H1 (cell line): ENCODE data around the gene PAPOLA. TPM values are rescaled to one million over a fixed set of nuclear protein-coding genes. Genes with fewer than 3 reads are reported as not detected.

Source experiments
- ATF2 ChIP-seq: IDR thresholded peaks from 2 replicates; pipeline ENCODE4 v1.6.1; 2012; ENCODE audit warnings: low read length, inconsistent platforms
- CHD2 ChIP-seq: IDR thresholded peaks from 2 replicates; pipeline ENCODE4 v1.6.1; 2012; ENCODE audit warnings: low read length, improper control_type of control experiment
- CHD7 ChIP-seq: fragments of 300-600 bp; sonication (generic); IDR thresholded peaks from 2 replicates; pipeline ENCODE4 v1.7.1; 2012; ENCODE audit warnings: low read length, moderate library complexity, mild to moderate bottlenecking, inconsistent platforms; ENCODE audit not compliant: insufficient replicate concordance
- EGR1 ChIP-seq: IDR thresholded peaks from 2 replicates; pipeline ENCODE4 v1.6.1; 2011; ENCODE audit warnings: low read depth, low read length, borderline replicate concordance
- FOSL1 ChIP-seq: IDR thresholded peaks from 2 replicates; pipeline ENCODE4 v1.6.1; 2011; ENCODE audit warnings: mild to moderate bottlenecking, low read depth, low read length, moderate library complexity; ENCODE audit not compliant: insufficient read depth
- JUND ChIP-seq: IDR thresholded peaks from 2 replicates; pipeline ENCODE4 v1.6.1; 2011; ENCODE audit warnings: mild to moderate bottlenecking, improper control_type of control experiment, low read length
- MAX ChIP-seq: IDR thresholded peaks from 2 replicates; pipeline ENCODE4 v1.6.1; 2012; ENCODE audit warnings: inconsistent platforms
- POLR2A ChIP-seq, 2 experiments: IDR thresholded peaks; 1 replicate in 1 of 2; 2 replicates in 1 of 2; pipeline ENCODE4 v1.6.1; 2011; ENCODE audit warnings: low read depth in 2 of 2, low read length in 2 of 2, mild to moderate bottlenecking in 2 of 2; ENCODE audit errors: control extremely low read depth in 1 of 2
- SIRT6 ChIP-seq: IDR thresholded peaks from one replicate; pipeline ENCODE4 v1.7.1; 2012; ENCODE audit warnings: low read length, inconsistent platforms
- TAF1 ChIP-seq: IDR thresholded peaks from 2 replicates; pipeline ENCODE4 v1.6.1; 2011; ENCODE audit warnings: mild to moderate bottlenecking, low read depth, low read length
- polyA plus RNA-seq, 7 experiments: library from polyadenylated mRNA; depleted of rRNA in 3 of 7; stranded (reverse) in 5 of 7; unstranded in 2 of 7; fragments of >200 nt in 5 of 7; fragments of 200-250 nt in 2 of 7; gene quantifications; 1 replicate in 5 of 7; 2 replicates in 1 of 7; 4 replicates in 1 of 7; pipeline versions ENCODE4 v1.2.1 to v1.2.3, GENCODE V29; 2011 to 2013; ENCODE audit warnings: missing spikeins in 2 of 7, mixed read lengths in 2 of 7
- total RNA-seq: library from RNA; stranded (reverse); fragmentation: NEBNext Ultra II Directional; extraction: Animal tissue kit (Norgen Biotek cat#: 25700); gene quantifications from 2 replicates; pipeline ENCODE4 v1.2.1, GENCODE V29; 2021

The PAPOLA gene
- total and polyA plus RNA-seq, 2 of the 8 experiments (the other 6 are each of a cell fraction or from before 2014, with no cell fraction given) = 163 to 239 TPM

- TF ChIP-seq CHD7 (no peak), POLR2A (IDR thresholded peaks at IDR 0.05; ENCODE audit: control extremely low read depth in 1 of 2, low read depth in 2 of 2, low read length in 2 of 2) (no peak), FOSL1 (no peak), ATF2 (no peak), EGR1 (no peak), TAF1 (no peak), SIRT6 (no peak), CHD2 (no peak), MAX (no peak), JUND (no peak)
Measured at GRCh38 chr14:96582995-96583394, 80.8 kb downstream of the PAPOLA start (continued).
